ENCODE results near the gene GSN.

DNA sequence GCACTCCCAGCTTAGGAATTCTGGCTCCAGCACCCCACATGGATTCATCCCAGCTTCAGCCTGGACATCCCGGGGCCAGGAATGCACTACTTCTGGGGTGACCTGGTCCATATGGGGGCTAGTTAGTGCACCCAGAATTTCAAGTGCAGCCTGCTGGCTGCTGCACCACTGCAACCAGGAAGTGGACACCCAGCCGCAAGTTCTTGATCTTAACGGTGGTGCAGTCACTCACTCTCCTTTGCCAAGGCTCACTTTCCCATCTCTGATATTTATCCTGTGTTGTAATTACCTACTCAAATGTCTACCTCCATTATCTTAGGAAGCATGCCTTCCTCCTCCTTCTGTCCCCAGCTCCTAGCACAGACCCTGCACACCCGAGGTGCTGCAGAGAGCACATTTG is 40.1 kb upstream of the GSN start:
- TF ChIP-seq, protein P1, sequence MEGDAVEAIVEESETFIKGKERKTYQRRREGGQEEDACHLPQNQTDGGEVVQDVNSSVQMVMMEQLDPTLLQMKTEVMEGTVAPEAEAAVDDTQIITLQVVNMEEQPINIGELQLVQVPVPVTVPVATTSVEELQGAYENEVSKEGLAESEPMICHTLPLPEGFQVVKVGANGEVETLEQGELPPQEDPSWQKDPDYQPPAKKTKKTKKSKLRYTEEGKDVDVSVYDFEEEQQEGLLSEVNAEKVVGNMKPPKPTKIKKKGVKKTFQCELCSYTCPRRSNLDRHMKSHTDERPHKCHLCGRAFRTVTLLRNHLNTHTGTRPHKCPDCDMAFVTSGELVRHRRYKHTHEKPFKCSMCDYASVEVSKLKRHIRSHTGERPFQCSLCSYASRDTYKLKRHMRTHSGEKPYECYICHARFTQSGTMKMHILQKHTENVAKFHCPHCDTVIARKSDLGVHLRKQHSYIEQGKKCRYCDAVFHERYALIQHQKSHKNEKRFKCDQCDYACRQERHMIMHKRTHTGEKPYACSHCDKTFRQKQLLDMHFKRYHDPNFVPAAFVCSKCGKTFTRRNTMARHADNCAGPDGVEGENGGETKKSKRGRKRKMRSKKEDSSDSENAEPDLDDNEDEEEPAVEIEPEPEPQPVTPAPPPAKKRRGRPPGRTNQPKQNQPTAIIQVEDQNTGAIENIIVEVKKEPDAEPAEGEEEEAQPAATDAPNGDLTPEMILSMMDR (conservative IDR thresholded peaks at IDR 0.05; ENCODE audit: low read length), result no peak
- no peak for TF ChIP-seq EZH2phosphoT487 (IDR thresholded peaks at IDR 0.05; ENCODE audit: borderline replicate concordance)
